ENCODE data around the gene PTGFRN.
"Not testable (repeated sequence)": the region's sequence is repeated elsewhere in the genome, so short reads cannot be mapped to it uniquely, and the experiment has no call there.

The PTGFRN gene

DNA sequence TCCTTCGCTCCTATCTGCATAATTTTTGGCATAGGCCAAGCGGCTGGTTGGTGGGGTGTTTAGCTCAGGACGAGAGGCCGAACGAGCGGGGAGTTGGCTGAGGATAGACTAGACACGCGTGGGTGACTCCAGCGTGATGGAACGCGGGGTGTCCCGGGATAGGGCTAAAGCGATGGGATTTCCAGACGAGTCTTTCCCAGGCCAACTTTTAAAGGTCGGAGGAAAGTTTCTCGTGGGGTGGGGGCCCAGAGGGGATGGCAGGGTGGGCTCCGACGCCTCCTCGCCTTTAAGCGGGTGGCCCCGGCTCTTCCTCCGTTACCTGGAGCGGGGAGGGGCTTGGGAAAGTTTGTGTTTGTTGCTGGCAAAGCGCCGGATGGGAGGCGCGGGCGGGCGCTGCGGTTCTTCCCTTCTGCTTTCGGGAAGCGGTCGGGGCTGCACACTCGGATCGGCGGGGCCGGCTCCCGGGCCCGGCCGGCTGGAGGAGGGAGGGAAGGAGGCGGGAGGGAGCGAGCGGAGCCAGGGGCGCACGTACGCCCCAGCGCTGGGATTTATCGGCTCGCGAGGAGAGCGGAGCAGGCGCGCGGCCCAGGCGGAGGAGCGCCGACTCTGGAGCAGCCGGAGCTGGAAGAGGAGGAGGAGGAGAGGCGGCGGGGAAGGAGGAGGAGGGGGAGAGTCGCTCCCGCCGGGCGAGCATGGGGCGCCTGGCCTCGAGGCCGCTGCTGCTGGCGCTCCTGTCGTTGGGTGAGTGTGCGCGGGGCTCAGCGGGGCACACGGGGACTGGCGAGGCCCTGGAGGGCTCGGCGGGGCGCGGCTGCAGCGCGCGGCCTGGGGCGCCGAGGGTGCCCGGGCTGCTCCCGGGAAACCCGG is at the start of gene PTGFRN:
Gene PTGFRN, plus strand, starts transcription at position 405 of the 867 bp plus-strand sequence. Its CDS starts 288 bp downstream, at position 693.
- peak in 1 of 2 donors; percentile 18 for DNase-seq

DNA sequence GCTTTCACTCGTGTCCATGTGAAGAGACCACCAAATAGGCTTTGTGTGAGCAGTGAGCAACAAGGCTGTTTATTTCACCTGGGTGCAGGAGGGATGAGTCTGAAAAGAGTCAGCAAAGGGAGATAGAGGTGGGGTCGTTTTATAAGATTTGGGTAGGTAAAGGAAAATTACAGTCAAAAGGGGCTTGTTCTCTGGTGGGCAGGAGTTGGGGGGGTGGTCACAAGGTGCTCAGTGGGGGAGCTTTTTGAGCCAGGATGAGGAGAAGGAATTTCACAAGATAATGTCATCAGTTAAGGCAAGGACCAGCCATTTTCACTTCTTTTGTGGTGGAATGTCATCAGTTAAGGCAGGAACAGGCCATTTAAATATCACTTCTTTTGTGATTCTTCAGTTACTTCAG is 49.5 kb upstream of the PTGFRN start:
- DNase-seq, result not testable (repeated sequence)

DNA sequence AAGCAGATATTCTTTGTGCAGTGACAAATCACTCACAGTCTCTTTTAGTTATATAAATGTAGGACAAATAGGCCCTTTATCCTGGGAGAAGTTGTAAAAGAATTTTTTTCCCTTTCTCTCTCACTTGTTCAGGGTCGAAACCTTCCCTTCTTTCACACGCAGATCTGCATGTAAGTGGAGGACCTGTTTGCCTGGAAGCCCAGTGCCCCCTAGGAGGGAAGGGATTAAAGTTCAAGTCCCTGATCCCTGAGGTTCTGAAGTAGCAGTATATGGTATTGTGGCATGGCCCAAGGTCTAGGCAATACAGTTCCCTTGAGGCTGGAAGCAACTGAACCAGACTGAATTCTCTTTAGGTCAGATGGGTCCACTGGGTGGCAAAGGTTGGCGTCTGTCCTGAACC is 48.6 kb upstream of the PTGFRN start:
- no peak for DNase-seq

DNA sequence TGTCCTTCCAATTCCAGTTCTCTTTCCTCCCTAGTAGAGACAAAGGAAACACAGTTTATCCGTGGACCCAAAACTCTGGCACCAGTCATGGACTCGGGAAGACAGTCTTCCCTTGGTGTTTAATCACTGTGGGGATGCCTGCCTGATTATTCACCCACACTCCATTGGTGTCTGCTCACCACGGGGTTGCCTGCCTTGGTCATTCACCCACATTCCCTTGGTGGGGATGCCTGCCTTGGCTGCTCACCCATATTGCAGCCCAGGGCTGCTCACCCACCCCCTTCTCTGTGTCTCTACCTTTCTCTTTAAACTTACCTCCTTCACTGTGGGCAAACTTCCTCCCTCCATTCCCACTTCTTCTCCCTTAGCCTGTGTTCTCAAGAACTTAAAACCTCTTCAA is 46.7 kb upstream of the PTGFRN start:
- DNase-seq, result not testable (repeated sequence)

DNA sequence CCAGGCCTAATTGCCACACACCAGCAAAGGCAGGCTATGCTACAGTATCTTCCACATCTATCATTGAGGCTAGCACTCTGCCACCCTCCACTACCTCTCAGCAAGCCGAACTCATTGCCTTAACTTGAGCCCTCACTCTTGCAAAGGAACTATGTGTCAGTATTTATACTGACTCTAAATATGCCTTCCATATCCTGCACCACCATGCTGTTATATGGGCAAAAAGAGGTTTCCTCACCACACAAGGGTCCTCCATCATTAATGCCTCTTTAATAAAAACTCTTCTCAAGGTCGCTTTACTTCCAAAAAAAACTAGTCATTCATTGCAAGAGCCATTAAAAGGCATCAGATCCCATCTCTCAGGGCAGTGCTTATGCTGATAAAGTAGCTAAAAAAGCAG is 43.2 kb upstream of the PTGFRN start:
- DNase-seq, result not testable (repeated sequence)

DNA sequence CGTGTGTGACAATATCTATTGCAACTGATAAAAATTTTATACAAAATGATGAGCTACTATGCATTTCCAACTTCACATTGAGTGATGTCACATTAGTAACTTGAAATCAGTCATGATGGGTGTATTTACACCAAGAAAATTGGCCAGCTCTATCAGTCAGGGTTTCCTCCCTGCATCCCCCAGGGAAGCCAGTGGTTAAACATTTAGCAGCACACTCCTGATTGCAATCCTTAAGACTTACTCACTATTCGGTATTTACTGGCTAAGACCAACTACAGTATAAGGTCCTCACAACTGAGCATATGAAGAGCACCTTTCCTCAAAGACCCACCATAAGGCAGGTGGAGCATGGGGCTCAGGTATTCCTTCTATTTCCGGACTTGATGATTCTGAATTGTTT is 41.3 kb upstream of the PTGFRN start:
- no peak for DNase-seq

DNA sequence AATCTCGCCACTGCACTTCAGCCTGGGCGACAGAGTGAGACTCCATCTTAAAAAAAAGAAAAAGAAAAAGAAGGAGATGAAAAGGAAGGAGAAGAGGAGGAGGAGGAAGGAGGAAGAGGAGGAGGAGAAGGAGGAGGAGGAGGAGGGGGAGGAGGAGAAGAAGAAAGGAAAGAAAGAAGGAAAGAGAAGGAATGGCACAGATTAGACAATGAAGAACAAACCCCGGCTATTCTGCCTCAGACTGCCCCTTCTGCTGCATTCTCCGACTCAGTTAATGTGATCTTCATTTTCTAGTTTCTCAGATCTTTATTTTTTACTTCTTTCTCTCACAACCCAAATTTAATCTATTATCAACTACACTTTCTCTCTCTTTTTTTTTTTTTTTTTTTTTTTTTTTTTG is 40.1 kb upstream of the PTGFRN start:
- no peak for DNase-seq

DNA sequence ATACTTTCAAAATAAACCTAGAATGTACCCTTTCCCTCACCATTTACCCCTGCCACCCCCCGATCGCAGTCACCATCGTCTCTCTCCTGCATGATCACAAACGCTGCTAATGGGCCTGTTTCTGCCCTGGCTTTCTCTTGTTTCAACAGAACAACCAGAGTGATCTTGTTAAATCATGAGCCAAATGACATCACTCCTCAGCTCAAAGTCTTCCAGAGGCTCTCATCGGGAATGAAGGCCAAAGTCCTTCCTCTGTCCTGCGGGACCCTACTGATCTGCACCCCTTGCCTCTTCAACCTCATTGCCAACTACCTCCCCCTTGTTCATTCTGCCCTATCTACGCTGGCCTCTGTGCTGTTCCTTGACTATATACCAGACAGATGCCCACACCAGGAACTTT is 39.4 kb upstream of the PTGFRN start:
- no peak for DNase-seq

DNA sequence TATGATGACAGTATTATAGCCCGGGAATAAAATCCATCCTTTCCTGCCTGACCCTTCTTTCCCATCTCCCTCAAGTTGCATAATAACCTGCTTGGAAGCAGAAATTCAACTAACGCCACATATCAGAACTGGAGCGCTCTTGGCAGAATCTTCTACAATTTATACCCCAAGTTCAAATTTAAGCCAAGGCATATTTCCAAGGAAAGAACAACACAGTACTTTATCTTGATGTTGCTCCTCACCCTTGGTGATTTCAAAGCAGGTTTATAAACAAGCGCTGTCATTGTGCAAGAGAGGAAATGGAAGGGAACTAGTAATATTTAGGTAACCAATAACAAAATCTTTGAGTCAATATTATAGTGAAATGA is 38.0 kb upstream of the PTGFRN start:
- no peak for DNase-seq

DNA sequence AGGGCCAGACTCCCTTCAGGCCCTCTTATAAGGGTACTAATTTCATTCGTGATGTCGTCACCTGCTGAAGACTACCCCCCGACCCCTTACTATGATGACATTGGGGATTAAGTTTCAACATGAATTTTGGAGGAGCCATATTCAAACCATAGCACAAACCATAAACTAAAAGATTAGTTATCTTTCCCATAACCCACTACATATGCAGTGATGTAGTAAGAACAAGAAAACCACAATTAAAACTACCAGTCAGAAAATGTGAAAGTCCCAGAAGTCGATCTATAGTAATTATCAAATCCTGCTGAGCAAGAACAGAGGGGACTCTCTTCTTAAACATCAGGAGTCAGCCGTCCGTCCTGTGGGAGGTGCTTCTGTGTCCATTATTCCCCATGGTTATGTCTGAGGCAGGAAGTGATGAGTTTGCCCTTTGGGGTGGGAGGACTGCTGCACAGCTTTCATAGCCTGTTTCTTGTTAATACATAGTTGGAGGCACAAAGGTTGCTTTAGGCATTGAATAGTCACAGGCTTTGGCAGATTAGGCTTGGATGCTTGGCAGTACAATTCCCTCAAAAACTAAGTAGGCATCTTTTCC is 35.9 kb upstream of the PTGFRN start:
- DNase-seq, result no peak

DNA sequence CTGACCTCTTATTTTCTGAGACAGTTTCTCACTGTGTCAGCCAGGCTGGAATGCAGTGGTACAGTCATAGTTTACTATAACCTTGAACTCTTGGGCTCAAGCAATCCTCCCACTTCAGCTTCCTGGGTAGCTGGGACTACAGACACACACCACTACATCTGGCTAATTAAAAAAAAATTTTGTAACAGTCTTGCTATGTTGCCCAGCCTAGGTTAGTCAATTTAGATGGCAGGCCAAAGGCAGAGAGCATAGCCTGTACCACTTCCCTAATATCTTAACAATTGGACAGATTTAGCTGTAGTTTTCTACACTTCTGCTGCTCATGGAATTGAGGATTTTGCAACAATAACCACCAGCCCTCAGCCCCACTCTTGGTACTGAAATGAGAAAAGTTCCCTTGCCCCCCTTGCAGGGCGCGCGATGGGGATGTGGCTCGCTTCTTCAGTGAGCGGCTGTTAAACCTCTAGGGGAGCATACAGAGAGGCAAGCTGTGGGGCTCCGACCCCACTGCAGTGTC is 34.9 kb upstream of the PTGFRN start:
- no peak for DNase-seq

DNA sequence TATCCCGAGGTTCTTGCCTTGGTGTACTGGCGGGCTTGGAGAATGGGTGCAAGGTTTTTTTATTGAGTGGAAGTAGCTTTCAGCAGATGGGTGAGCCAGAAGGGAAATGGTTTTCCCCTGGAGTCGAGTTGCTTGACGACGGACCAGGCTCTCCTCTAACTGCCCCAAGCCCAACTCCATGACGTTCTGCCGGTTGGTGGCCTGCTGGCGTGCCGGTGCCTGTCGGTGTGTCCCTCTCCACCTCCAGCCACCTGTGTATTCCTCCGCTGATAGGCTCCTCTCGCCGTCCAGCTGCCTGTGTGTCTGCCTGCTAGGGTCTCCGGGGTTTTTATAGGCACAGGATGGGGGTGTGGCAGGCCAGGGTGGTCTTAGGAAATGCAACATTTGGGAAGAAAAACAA is 34.3 kb upstream of the PTGFRN start:
- no peak for DNase-seq

DNA sequence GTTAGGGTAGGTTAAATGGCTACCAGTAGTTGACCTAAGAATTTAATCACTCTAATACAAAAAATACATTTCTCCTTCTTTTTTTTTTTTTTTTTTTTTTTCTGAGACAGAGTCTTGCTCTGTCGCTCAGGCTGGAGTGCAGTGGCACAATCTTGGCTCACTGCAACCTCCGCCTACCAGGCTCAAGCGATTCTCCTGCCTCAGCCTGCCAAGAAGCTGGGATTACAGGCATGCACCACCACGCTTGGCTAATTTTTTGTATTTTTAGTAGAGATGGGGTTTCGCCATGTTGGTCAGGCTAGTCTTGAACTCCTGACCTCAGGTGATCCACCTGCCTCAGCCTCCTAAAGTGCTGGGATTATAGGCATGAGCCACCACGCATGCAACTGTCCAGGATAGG is 33.8 kb upstream of the PTGFRN start:
- DNase-seq, result not testable (repeated sequence)

DNA sequence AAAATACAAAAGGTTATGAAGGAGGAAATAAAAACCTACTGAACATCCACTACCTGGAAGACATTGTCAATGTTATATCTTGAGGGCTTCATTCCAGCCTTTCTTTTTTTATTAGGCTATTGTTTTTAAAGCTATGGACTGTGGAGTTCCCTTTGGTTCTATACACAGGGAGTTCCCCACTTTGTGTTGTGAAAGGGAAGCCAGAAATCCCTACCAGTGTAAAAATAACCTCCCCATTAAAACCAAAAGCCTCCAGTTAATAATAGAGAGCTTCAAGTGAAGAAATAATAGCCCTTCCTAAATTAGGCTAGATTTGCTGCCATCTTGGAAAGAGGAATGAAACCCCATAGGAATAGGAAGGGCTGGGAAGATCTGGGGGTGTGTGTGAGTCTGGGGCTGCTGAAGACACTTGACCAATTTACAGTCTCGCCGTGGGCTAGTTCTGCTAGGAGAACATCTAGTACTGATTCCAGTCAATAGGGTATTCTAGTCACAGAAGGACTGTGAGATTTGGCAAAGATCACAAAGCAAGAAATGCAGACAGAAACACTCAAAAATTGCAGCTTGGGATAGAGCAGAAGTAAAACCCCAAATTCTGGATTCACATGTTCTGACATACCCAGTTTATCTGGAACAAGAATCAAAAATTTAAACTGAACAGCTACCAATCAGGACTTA is 32.4 kb upstream of the PTGFRN start:
- peak in 1 of 2 donors; percentile 9 for DNase-seq

DNA sequence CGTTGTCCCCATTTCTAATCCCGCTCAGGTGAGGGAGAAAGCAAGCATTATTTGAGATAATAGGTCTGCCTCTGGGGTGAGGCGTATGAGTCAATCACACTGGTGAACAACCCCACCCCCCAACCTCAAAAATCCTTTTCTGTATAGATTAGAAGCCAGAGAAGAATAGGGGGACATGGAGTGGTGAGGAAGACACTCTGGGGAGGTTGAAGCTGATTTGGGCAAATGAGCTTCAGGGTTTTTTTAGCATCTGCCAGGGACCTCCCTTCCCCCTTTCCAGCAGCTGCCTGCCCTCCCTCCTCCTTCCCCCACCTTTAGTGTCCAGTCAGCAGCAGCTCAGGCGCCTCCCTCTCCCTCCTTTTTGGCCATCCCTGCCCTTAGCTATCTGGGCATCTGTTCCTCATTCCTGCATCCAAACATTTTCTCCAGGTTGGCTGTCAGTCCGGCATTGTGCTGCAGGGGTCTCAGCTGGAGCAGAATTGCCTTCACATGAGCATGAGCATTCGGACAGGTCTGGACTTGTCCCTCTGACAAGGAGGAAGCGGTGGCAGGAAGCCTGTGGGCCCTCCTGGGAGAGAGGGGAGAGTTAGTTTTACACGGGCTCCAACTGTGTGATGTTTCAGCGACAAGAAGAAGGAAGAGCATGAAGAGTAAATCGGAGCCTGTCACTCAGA is 30.8 kb upstream of the PTGFRN start:
- DNase-seq, result no peak

DNA sequence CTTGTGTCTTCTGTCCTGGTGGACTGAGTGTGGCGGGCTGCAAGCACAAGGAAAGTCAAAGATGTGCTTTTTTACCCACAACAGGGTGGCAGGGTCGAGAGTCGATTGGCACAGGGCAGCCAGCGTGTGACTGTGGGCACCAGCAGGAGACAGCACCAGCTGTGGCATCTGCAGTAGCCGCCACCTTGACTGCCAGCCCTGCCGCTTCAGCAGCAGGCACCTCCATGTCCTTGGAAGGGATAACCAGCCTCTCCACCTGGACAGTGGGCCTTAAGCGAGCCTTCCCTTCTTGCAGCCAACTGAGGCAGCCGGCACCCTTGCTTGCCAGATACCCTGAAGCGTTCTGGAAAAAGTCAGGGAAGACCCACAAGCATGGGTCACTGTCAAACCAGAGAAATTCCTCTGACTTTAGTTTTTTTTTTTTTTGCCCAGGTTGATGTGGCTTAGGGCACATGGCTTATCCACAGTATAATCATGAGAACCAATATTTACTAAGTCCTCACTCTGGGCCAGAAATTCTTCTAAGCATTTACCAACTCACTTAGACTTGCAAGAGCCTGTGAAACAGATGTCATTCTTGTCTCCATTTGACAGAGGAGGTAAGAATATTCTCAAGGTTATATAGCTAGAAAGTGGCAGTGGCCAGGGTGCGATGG is 30.1 kb upstream of the PTGFRN start:
- no peak for DNase-seq

DNA sequence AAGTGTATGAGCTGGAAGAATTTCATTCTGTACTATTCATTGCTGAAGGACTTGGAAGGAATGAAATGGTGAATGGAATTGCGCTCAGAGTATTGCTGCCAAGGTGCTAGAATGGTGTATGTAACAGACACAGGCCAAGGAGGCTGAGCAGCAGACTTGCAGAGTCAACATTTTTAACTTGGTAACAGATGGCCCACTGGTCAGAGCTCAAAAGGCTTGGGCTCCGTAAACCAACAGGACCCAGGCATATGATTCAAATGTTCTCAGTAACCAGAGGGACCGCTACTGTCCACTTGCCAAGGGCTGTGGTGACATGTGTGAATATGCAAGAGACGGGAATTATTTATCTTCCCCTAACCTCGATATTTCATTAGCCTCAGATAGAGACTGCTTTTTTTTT is 28.8 kb upstream of the PTGFRN start:
- no peak for DNase-seq

DNA sequence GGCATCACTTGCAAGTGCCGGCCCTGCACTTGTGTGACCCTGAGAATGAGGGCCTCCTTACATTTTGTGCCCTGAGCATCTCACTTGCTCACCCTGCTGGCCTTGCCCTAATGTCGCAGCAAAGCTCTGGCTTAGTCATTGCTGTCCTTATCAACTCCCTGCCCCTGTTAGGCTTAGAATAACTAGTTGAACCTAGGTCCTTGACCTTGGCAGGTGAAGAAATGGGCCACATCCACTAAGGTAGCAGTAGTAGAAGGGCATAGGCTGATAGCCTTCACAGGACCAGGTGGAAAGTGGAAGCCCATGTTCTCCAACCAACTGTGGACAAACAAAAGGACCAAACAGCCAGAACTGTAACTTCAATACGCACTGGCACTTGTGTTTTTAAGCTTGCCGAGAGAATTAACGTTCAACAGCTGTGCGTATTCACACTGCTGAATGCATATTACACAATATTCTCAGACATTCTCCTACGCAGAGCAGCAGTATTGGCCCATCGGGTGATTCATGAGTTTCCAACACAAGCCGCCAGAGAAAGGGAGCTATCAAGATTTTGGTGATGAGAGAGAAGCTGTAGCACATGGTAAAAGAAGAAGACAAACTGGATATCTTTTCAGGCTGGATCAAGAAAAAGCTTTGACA is 27.7 kb upstream of the PTGFRN start:
- DNase-seq, result peak; percentile 14 to 18

DNA sequence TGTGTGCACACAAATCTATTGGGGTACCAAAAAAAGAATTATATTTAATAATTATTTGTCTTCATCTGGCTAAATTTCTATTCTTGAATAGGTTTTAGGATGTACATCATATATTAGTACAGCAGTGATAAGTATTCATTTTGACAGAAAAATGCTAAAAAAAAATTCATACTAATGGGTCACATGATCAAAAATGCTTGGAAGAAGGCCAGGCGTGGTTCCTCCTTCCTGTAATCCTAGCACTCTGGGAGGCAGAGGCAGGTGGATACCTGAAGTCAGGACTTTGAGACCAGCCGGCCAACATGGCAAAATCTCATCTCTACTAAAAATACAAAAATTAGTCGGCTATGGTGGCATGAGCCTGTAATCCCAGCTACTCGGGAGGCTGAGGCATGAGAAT is 26.9 kb upstream of the PTGFRN start:
- no peak for DNase-seq

DNA sequence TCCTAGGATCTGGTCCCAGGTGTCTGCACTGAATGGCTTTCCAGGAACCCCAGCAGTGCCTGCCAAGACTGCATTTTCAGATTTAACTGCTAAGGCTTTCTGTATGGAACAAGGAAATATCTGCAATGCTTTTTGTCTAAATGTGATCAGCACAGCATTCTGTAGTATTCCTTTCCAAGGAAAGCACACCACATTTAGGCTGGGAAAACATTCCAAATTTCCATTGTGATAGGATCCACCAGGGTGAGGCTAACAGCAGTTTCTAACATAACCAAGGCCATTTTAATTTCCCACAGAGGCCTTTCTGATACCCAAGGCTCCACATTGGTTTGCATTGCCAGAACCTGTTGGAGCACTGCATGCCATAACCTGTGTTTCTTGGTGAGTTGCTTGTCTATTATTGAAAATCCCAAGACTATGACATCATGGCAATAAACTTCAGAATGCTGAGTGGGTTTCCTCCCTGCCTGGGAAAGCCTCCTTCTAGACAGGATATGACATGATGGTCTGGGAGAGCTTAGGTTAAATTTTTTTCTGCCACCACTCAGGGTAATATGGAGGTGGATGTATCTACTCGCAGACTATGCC is 23.3 kb upstream of the PTGFRN start:
- no peak for DNase-seq

DNA sequence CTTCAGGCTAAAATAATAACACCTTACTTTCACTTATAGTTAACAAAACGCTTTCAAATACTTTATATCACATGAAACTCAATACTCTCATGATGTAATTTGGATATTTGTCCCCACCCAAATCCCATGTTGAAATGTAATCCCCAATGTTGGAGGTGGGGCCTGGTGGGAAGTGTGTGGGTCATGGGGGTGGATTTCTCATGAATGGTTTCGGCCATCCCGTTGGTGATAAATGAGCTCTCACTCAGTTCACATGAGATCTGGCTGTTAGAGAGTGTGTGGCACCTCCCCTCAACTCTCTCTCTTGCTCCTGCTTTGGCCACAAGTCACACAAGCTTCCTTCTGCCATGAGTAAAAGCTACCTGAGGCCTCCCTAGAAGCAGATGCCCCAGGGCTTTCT is 22.5 kb upstream of the PTGFRN start:
- no peak for DNase-seq

DNA sequence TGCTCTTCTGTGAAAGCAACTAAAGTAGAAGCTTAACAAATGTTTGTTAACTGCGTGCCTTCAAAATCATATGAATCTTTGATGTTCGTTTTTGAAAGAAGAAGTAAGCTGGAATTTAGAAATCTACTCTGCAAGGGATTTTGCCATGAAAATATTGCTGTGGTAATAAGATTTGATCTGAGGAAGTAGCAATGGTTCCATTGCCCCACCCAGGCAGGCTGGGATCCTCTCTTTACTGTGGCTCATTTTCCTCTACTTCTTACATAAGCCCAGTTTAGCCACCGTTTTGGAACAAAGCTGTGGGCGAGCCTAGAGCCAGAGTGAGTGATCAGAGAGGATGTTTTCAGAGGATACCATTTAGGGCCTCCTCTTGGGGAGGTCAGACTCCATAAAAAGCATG is 20.3 kb upstream of the PTGFRN start:
- no peak for DNase-seq
